IPS DF 6.9 (cell line): ENCODE data around the gene PPM1L.

ENCODE experiments used
- DNase-seq: peaks from one replicate; pipeline ENCODE4 v3.0.0-alpha.2; 2013; ENCODE audit warnings: low read depth, low spot score
- H3K27ac ChIP-seq: one replicate; pipeline ENCODE4 v1.5.1; 2013; ENCODE audit warnings: low read length, control low read depth
- H3K27me3 ChIP-seq: 2 replicates; pipeline ENCODE4 v1.6.1; 2013; ENCODE audit warnings: mild to moderate bottlenecking, low read length; ENCODE audit not compliant: control insufficient read depth, insufficient read depth
- H3K36me3 ChIP-seq: 2 replicates; pipeline ENCODE4 v1.6.1; 2013; ENCODE audit warnings: low read length; ENCODE audit not compliant: control insufficient read depth, insufficient read depth
- H3K4me1 ChIP-seq: 2 replicates; pipeline ENCODE4 v1.6.1; 2013; ENCODE audit warnings: low read length; ENCODE audit not compliant: control insufficient read depth, insufficient read depth
- H3K4me3 ChIP-seq: 2 replicates; pipeline ENCODE4 v1.5.1; 2013; ENCODE audit warnings: mild to moderate bottlenecking, low read length
- H3K9me3 ChIP-seq: 2 replicates; pipeline ENCODE4 v1.6.1; 2013; ENCODE audit warnings: low read length, inconsistent platforms; ENCODE audit not compliant: control insufficient read depth, insufficient read depth
- WGBS: extraction: QIAGEN DNeasy Blood & Tissue Kit; methylation state at CpG from one replicate; pipeline ENCODE4 v1.1.7; 2013; ENCODE audit warnings: mixed read lengths, missing lambda C conversion rate; ENCODE audit not compliant: insufficient read length, insufficient coverage; 5-methylcytosine and 5-hydroxymethylcytosine counted together

The PPM1L gene

GRCh38 chr3:160763073-160763472, 7.0 kb downstream of the PPM1L start:
- no CpG with 5 or more reads among the region's 1 CpG for WGBS
- no peak overlapping the region for H3K4me3 ChIP-seq
- no peak overlapping the region for H3K27ac ChIP-seq
- no peaks in the 10 kb centered on the region for H3K36me3 ChIP-seq
- no peaks in the 10 kb centered on the region for H3K27me3 ChIP-seq
- H3K9me3 ChIP-seq: no peaks in the 10 kb centered on the region
- no peaks in the 10 kb centered on the region for H3K4me1 ChIP-seq
- no peak for DNase-seq

DNA sequence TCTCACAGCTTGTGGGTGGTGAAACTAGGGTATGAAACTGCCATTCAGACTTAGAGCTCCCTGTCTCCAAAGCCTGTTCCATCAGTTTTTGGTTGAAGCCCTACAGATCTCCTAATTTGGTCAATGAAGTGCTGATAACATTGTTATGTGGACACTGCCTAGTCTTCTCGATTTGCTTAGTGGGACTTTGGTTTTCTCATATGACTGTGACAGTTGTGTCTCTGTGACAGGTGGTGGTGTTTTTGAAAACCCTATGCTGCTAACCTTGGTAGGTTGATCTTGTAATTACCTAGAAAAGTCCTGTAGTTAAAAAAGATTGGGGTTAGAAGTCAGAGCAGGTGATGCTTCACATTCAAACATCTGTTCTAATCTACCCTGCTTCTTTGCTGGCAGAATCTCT, 9.2 kb downstream of the PPM1L start:
- WGBS: no CpG with 5 or more reads among the region's 1 CpG
- Histone ChIP-seq H3K9me3 (no peaks in the 10 kb centered on the region), H3K27ac (no peak overlapping the region), H3K4me1 (no peaks in the 10 kb centered on the region), H3K27me3 (no peaks in the 10 kb centered on the region), H3K36me3 (no peaks in the 10 kb centered on the region), H3K4me3 (no peak overlapping the region)
- DNase-seq: no peak

- Histone ChIP-seq H3K9me3 (no peaks in the 10 kb centered on the region), H3K36me3 (no peaks in the 10 kb centered on the region), H3K4me3 (no peak overlapping the region), H3K27me3 (no peaks in the 10 kb centered on the region), H3K4me1 (no peaks in the 10 kb centered on the region), H3K27ac (no peak overlapping the region)
- no peak for DNase-seq
These were observed 12.0 kb downstream of the PPM1L start for GRCh38 chr3:160768031-160768430.

- no peak overlapping the region for H3K4me3 ChIP-seq
- no peak overlapping the region for H3K27ac ChIP-seq
- H3K9me3 ChIP-seq: no peaks in the 10 kb centered on the region
- H3K36me3 ChIP-seq: no peaks in the 10 kb centered on the region
- WGBS: no CpG with 5 or more reads among the region's 2 CpGs
- H3K4me1 ChIP-seq: no peaks in the 10 kb centered on the region
- H3K27me3 ChIP-seq: no peaks in the 10 kb centered on the region
- no peak for DNase-seq
These were observed 12.9 kb downstream of the PPM1L start for GRCh38 chr3:160768918-160769317.

- no peaks in the 10 kb centered on the region for H3K27me3 ChIP-seq
- H3K9me3 ChIP-seq: no peaks in the 10 kb centered on the region
- no peak overlapping the region for H3K4me3 ChIP-seq
- no peaks in the 10 kb centered on the region for H3K36me3 ChIP-seq
- DNase-seq: no peak
- H3K4me1 ChIP-seq: no peaks in the 10 kb centered on the region
- H3K27ac ChIP-seq: no peak overlapping the region
- WGBS: no CpG with 5 or more reads among the region's 1 CpG
These were observed 15.9 kb downstream of the PPM1L start for GRCh38 chr3:160771811-160772459.

GRCh38 chr3:160773722-160774121, 17.7 kb downstream of the PPM1L start:
- H3K36me3 ChIP-seq: no peaks in the 10 kb centered on the region
- DNase-seq: no peak
- no peaks in the 10 kb centered on the region for H3K27me3 ChIP-seq
- no peaks in the 10 kb centered on the region for H3K4me1 ChIP-seq
- H3K9me3 ChIP-seq: no peaks in the 10 kb centered on the region
- H3K4me3 ChIP-seq: no peak overlapping the region
- H3K27ac ChIP-seq: no peak overlapping the region

GRCh38 chr3:160774172-160774571, 18.1 kb downstream of the PPM1L start:
- Histone ChIP-seq H3K27ac (no peak overlapping the region), H3K4me1 (no peaks in the 10 kb centered on the region), H3K4me3 (no peak overlapping the region), H3K36me3 (no peaks in the 10 kb centered on the region), H3K27me3 (no peaks in the 10 kb centered on the region), H3K9me3 (no peaks in the 10 kb centered on the region)
- DNase-seq: no peak
- WGBS: no CpG with 5 or more reads among the region's 3 CpGs

DNA sequence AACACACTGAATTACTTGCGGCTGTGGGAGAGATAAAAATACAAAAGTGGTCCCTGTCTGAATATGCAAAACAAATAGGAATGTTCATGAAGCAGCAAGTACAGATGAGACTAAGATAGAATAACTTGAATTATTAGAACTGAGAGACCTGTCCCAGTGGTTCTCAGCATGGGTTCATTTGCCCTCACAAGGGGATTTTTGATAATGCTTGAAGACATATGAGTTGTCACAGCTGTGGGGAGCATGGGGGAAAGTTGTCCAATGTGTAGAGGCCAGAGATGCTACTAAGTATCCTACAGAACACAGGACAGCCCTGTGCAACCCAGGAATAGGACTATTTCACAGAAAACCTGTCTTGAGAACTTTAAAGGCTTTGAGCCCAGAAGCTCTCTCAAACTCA, 22.4 kb downstream of the PPM1L start:
- H3K4me1 ChIP-seq: no peaks in the 10 kb centered on the region; the same call in 1 of the 2 replicates
- no CpG with 5 or more reads among the region's 1 CpG for WGBS
- DNase-seq: no peak
- no peaks in the 10 kb centered on the region for H3K9me3 ChIP-seq
- no peak overlapping the region for H3K4me3 ChIP-seq
- H3K27ac ChIP-seq: no peak overlapping the region
- H3K36me3 ChIP-seq: no peaks in the 10 kb centered on the region
- H3K27me3 ChIP-seq: no peaks in the 10 kb centered on the region

DNA sequence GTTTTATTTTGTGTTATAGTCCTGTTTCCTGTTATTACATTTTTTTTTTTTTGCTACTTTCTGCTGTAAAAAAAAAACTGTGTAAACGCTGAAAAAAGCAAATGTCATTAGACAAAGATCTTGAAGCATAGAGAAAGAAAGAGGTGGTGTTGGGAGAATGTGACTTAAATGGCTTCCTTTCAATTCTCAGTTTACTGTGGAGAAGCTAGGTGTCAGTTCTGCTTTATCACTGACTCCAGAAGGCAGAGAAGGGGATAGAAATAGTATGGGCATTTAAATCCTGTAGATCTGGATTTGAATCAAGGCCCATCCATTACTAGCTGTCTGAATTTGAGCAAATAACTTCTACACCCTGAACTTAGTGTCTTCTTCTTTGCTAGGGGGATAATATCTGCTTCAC, 23.0 kb downstream of the PPM1L start:
- H3K36me3 ChIP-seq: no peaks in the 10 kb centered on the region
- WGBS: no CpG with 5 or more reads among the region's 1 CpG
- no peaks in the 10 kb centered on the region for H3K27me3 ChIP-seq
- H3K27ac ChIP-seq: no peak overlapping the region
- no peaks in the 10 kb centered on the region for H3K9me3 ChIP-seq
- no peak for DNase-seq
- H3K4me3 ChIP-seq: no peak overlapping the region
- H3K4me1 ChIP-seq: no peaks in the 10 kb centered on the region; the same call in 1 of the 2 replicates

GRCh38 chr3:160780245-160780644, 24.2 kb downstream of the PPM1L start:
- Histone ChIP-seq H3K36me3 (no peaks in the 10 kb centered on the region), H3K4me1 (no peaks in the 10 kb centered on the region; the same call in 1 of the 2 replicates), H3K4me3 (no peak overlapping the region), H3K9me3 (no peaks in the 10 kb centered on the region), H3K27me3 (no peaks in the 10 kb centered on the region), H3K27ac (no peak overlapping the region)
- no peak for DNase-seq

GRCh38 chr3:160781402-160781801, 25.4 kb downstream of the PPM1L start:
- no peak overlapping the region for H3K27ac ChIP-seq
- H3K27me3 ChIP-seq: no peaks in the 10 kb centered on the region
- H3K4me3 ChIP-seq: no peak overlapping the region
- no peaks in the 10 kb centered on the region for H3K9me3 ChIP-seq
- no peaks in the 10 kb centered on the region for H3K36me3 ChIP-seq
- H3K4me1 ChIP-seq: no peaks in the 10 kb centered on the region; the same call in 1 of the 2 replicates
- no CpG with 5 or more reads among the region's 4 CpGs for WGBS
- no peak for DNase-seq
